SU-DHL-6 (cell line): ENCODE results near the gene PRF1.

Experiments used
- H2AFZ ChIP-seq: fragments of 200-600 bp; sonication (generic); 2 replicates; pipeline ENCODE4 v1.6.1; 2014; ENCODE audit warnings: low read depth, mild to moderate bottlenecking, moderate library complexity, mixed read lengths, antibody characterized with exemption, low read length; ENCODE audit not compliant: severe bottlenecking
- H3F3A ChIP-seq: fragments of 200-600 bp; shearing (Covaris generic); 2 replicates; pipeline ENCODE4 v1.6.0; 2016; ENCODE audit warnings: antibody characterized with exemption, mild to moderate bottlenecking; ENCODE audit not compliant: insufficient read depth
- H3K27ac ChIP-seq: fragments of 200-600 bp; sonication (generic); 2 replicates; pipeline ENCODE4 v1.5.1; 2016; ENCODE audit warnings: low read depth, mild to moderate bottlenecking, low read length, moderate library complexity, mixed read lengths
- H3K27me3 ChIP-seq: fragments of 200-600 bp; sonication (generic), shearing (Covaris generic); 2 replicates; pipeline ENCODE4 v1.6.0; 2014; ENCODE audit warnings: mild to moderate bottlenecking, low read length
- H3K36me3 ChIP-seq: fragments of 200-600 bp; sonication (generic); 2 replicates; pipeline ENCODE4 v1.6.1; 2014; ENCODE audit warnings: mild to moderate bottlenecking, low read length, mixed read lengths
- H3K4me2 ChIP-seq: fragments of 300-600, 200-600 bp; shearing (Covaris generic), sonication (generic); 2 replicates; pipeline ENCODE4 v1.6.0; 2014; ENCODE audit warnings: low read length, low read depth, mild to moderate bottlenecking; ENCODE audit not compliant: poor library complexity, severe bottlenecking
- H3K4me3 ChIP-seq: fragments of 200-600 bp; sonication (generic); 2 replicates; pipeline ENCODE4 v1.5.1; 2014; ENCODE audit warnings: antibody characterized with exemption, low read length, mild to moderate bottlenecking, mixed read lengths; ENCODE audit not compliant: insufficient read depth, poor library complexity, severe bottlenecking
- H3K79me2 ChIP-seq: fragments of 200-600 bp; sonication (generic); 2 replicates; pipeline ENCODE4 v1.6.1; 2014; ENCODE audit warnings: mild to moderate bottlenecking, low read length, moderate library complexity; ENCODE audit not compliant: insufficient read depth
- H3K9ac ChIP-seq: fragments of 200-600 bp; sonication (generic); 2 replicates; pipeline ENCODE4 v1.7.0; 2014; ENCODE audit warnings: mild to moderate bottlenecking, low read length
- H3K9me2 ChIP-seq: fragments of 200-600 bp; sonication (generic); replicated peaks from 2 replicates; pipeline ENCODE4 v1.6.1; 2014; ENCODE audit warnings: low read length; ENCODE audit not compliant: insufficient read depth
- H3K9me3 ChIP-seq: fragments of 200-600 bp; sonication (generic); 2 replicates; pipeline ENCODE4 v1.6.1; 2014; ENCODE audit warnings: low read length, mixed read lengths; ENCODE audit not compliant: insufficient read depth
- H4K20me1 ChIP-seq: fragments of 200-600 bp; sonication (generic); 2 replicates; pipeline ENCODE4 v1.6.1; 2014; ENCODE audit warnings: low read depth, mild to moderate bottlenecking, antibody characterized with exemption, low read length, moderate library complexity, mixed read lengths
- EZH2phosphoT487 ChIP-seq: fragments of 200-600 bp; sonication (generic), shearing (Covaris generic); conservative IDR thresholded peaks from 2 replicates; pipeline ENCODE4 v1.6.1; 2018; ENCODE audit warnings: mild to moderate bottlenecking, antibody characterized with exemption, low read length, moderate library complexity, mixed read lengths
- TF ChIP-seq, protein P1 (sequence below): fragments of 200-600 bp; sonication (generic); IDR thresholded peaks from one replicate; pipeline ENCODE4 v1.5.1; 2017; ENCODE audit warnings: antibody characterized with exemption, mild to moderate bottlenecking, low read length, moderate library complexity; ENCODE audit not compliant: insufficient read depth, poor library complexity, severe bottlenecking

PRF1 gene

DNA sequence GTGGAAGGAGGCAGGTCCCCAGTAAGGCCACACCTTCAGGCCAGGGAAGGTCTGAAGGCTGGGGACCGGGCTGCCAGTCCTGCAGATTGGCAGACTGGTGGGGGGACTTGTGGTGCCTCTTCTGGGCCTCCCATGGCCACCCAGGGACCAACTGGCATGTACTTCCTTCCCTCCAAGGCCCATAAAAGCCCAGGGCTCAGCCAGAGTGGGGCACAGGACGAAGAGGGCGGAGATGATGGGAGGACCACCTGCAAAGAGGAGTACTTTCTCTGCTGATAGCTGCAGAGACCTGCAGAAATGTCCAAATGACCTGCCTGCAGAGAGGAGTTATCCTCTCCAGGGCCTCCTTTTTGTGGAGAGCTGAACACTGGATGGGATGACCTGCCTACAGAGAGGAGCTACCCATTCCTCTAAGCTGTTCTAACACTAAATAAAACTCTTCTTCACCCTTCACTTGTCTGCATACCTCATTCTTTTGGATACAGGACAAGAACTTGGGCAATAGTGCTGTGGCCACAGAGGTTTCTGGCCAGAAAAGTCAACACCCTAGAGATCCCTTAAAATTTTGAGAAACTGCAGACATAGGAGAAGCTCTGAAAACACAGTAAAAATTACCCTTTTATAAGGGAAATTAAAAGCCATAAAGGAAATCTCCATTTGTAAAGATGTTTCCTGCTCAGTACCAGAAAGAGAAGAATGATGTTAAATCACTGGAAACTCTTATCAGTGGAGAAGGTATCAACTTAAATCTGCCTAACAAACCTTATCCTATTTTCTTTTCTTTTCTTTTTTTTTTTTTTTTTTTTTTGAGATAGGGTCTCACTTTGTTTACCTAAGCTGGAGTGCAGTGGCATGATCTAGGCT, 20.7 kb upstream of the PRF1 start:
- H3F3A ChIP-seq = no peaks in the 10 kb centered on the region
- H4K20me1 ChIP-seq = no peaks in the 10 kb centered on the region
- H3K4me3 ChIP-seq = no peak overlapping the region
- no peaks in the 10 kb centered on the region for H3K79me2 ChIP-seq
- H3K27ac ChIP-seq = no peak overlapping the region
- no peak overlapping the region for H2AFZ ChIP-seq
- peaks cover 9% of the 10 kb centered on the region; the same call in 1 of the 2 replicates for H3K9me3 ChIP-seq
- no peak overlapping the region for H3K4me2 ChIP-seq
- H3K9me2 ChIP-seq = no peaks in the 10 kb centered on the region
- no peak overlapping the region for H3K9ac ChIP-seq
- no peaks in the 10 kb centered on the region for H3K27me3 ChIP-seq
- TF ChIP-seq, protein P1, sequence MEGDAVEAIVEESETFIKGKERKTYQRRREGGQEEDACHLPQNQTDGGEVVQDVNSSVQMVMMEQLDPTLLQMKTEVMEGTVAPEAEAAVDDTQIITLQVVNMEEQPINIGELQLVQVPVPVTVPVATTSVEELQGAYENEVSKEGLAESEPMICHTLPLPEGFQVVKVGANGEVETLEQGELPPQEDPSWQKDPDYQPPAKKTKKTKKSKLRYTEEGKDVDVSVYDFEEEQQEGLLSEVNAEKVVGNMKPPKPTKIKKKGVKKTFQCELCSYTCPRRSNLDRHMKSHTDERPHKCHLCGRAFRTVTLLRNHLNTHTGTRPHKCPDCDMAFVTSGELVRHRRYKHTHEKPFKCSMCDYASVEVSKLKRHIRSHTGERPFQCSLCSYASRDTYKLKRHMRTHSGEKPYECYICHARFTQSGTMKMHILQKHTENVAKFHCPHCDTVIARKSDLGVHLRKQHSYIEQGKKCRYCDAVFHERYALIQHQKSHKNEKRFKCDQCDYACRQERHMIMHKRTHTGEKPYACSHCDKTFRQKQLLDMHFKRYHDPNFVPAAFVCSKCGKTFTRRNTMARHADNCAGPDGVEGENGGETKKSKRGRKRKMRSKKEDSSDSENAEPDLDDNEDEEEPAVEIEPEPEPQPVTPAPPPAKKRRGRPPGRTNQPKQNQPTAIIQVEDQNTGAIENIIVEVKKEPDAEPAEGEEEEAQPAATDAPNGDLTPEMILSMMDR = no peak
- peaks cover 7% of the 10 kb centered on the region; the same call in 1 of the 2 replicates for H3K36me3 ChIP-seq

DNA sequence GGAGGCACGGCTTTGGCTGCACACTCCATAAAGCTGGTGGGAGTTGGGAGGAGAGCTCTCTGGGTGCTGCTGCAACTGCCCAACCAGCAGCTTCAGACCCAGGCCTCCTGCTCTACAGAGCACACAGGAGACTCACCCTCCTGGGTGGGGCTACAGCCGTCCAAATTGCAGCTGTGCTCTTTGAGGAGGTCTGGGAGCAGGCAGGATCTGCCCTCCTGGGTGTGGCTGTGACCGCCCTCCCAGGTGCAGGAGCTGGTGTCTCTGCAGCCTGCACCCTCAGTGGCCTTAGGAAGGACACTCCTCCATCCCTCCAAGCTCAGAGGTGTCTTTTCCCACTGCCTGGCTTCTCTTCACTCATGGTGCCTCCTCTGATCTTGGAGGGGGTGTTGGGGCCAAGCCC, 20.0 kb upstream of the PRF1 start:
- H3K27ac ChIP-seq = no peak overlapping the region

DNA sequence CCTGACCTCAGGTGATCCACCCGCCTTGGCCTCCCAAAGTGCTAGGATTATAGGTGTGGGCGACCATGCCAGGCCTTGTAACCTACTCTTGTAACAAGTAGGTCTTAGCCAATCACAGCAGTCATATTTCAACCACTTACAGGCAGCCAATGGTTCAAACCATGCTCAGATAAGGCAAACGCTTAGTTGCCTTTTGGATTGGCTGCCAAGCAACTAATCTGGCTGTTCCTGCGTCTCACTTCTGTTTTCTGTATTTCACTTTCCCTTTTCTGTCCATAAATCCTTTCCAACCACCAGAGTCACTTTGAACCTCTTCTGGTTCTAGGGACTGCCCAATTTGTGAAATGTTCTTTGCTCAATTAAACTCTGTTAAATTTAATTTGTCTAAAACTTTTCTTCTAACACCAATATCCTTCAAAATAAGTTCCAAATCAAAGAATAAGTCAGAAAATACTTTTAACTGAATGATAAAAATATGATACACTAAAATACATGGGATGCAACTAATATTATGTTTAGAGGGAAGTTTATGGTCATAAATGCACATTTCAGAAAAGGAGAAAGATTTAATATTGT, 19.1 kb upstream of the PRF1 start:
- Histone ChIP-seq H3K79me2 (no peaks in the 10 kb centered on the region), H3K9me2 (no peaks in the 10 kb centered on the region), H3K36me3 (peaks cover 7% of the 10 kb centered on the region; the same call in 1 of the 2 replicates), H3K27ac (no peak overlapping the region), H2AFZ (no peak overlapping the region), H3F3A (no peaks in the 10 kb centered on the region), H4K20me1 (no peaks in the 10 kb centered on the region), H3K9me3 (peaks cover 9% of the 10 kb centered on the region; the same call in 1 of the 2 replicates), H3K27me3 (no peaks in the 10 kb centered on the region), H3K4me2 (no peak overlapping the region), H3K9ac (no peak overlapping the region), H3K4me3 (no peak overlapping the region)
- TF ChIP-seq, protein P1 = no peak
- no peak for TF ChIP-seq EZH2phosphoT487

More for the DNA sequence above, 20.0 kb upstream of the PRF1 start:
- Histone ChIP-seq H3F3A (no peaks in the 10 kb centered on the region), H3K9me3 (peaks cover 9% of the 10 kb centered on the region; the same call in 1 of the 2 replicates), H3K4me2 (no peak overlapping the region), H3K79me2 (no peaks in the 10 kb centered on the region), H3K36me3 (peaks cover 7% of the 10 kb centered on the region; the same call in 1 of the 2 replicates), H3K9ac (no peak overlapping the region), H3K27me3 (no peaks in the 10 kb centered on the region), H4K20me1 (no peaks in the 10 kb centered on the region), H2AFZ (no peak overlapping the region), H3K9me2 (no peaks in the 10 kb centered on the region), H3K4me3 (no peak overlapping the region)
- TF ChIP-seq EZH2phosphoT487 = no peak
- TF ChIP-seq, protein P1 = no peak
